ENCODE data around the gene IKBIP.
"Not testable (repeated sequence)": the region's sequence is repeated elsewhere in the genome, so short reads cannot be mapped to it uniquely, and the experiment has no call there.

Gene IKBIP

GRCh38 chr12:98578392-98578791 is 66.2 kb downstream of the IKBIP start:
- FAIRE-seq (no peak), DNase-seq (ENCODE audit: low spot score) (no peak)

- FAIRE-seq; DNase-seq (ENCODE audit: low spot score): not testable (repeated sequence)
These were observed 67.8 kb downstream of the IKBIP start for GRCh38 chr12:98576795-98577194.

GRCh38 chr12:98575013-98575412 is 69.6 kb downstream of the IKBIP start:
- FAIRE-seq, result no peak

More at GRCh38 chr12:98575013-98575412, 69.6 kb downstream of the IKBIP start:
- DNase-seq (ENCODE audit: low spot score), result no peak
